Epithelial cell of proximal tubule (primary cell): Measurements from ENCODE around the gene FGF11. TPM values are rescaled to one million over a fixed set of nuclear protein-coding genes. Genes with fewer than 3 reads are reported as not detected.
A peak's percentile ranks its signal among the peaks of the same experiment; 100 is the strongest.

Experiments used
- DNase-seq: peaks from one replicate; pipeline ENCODE4 v3.0.0-alpha.2; 2011; ENCODE audit warnings: low read depth
- H3K4me3 ChIP-seq: 2 replicates; pipeline ENCODE4 v1.5.1; 2011; ENCODE audit warnings: low read depth, mild to moderate bottlenecking, low read length
- CTCF ChIP-seq: conservative IDR thresholded peaks from 2 replicates; pipeline ENCODE4 v1.5.1; 2012; ENCODE audit warnings: low read depth, mild to moderate bottlenecking, low read length
- total RNA-seq: library from RNA; depleted of rRNA; stranded (reverse); fragments of >200 nt; gene quantifications from 2 replicates; pipeline ENCODE4 v1.2.3, GENCODE V29; 2015

FGF11 gene
- total RNA-seq, 1 donor from 2014 or later, result 11.5 TPM

DNA sequence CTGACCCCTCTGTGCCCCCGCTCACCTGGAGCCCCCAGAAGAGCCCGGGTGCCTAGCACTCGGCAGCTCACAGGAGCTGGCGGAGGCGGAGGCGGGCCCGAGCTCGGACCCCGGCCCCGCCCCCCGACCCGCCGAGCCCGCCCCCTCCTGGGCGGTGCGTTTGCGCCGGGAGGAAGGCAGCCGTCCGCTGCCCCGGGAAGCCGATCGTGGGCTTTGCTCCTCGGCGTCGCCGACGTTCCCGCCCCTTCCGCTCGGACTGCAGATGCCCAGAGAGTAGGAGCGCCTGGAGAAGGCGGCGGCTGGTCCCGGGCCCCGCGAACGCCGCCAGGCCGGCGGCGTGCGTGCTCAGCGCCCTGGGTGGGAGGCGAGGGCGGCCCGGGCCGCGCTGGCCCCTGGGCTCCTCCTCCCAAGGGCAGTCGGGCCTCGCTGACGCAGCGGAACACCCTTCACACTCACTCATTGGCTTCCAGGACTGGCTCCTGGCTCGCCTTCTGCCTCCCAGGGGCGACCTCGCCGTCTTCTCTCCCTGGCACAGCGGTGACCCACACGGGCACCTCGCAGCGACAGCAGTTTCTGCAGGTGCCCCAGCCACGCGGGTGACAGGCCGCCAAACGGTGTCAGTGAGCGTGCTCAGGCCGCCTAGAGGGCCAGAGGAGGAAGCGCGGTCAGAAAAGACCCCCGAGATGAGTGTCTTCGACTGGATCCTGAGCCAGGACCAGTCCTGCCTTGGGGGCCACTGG lies 44.7 kb upstream of the FGF11 start, which contains the start of gene PLSCR3:
Gene PLSCR3, minus strand, starts transcription at position 74 of the 740 bp plus-strand sequence. CDS start 415 bp downstream, outside the sequence.
- DNase-seq, result no peak
- TF ChIP-seq CTCF, result peak; percentile 35
- H3K4me3 ChIP-seq, result peak within 1 kb of the TSS; percentile 96

DNA sequence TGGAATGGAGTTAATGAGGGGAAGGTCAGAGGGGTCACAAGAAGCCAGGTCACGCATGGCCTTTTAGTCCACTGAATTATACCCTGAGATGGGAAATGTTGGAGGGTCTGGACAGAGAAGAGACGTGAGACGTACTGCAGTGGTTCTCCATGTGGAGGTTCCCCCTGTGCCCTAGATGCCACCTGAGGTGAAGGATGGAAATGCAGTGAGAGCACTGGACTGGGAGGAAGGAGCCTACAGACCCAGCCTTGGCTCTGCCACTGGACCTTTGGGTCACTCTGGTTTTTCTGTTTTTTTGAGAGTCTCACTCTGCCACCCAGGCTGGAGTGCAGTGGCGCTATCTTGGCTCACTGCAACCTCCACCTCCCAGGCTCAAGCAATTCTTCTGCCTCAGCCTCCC lies 43.2 kb upstream of the FGF11 start:
- no peak for TF ChIP-seq CTCF
- no peak for DNase-seq
- H3K4me3 ChIP-seq, result no peak overlapping the region

DNA sequence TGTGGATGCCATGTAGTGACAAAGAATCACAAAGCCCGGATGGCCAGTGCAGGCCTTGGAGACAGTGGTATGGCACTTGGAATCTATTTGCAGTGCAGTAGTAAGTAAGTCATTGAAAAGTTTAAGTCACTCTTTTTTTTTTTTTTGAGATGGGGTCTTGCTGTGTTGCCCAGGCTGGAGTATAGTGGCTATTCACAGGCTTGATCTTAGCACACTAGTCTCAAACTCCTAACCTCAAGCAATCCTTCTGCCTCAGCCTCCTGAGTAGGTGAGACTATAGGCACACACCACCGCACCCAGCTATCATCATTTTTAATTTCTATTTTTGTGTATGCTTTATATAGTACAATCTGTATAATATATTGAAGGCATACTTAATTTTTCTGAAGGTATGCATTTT lies 40.7 kb upstream of the FGF11 start:
- no peak for DNase-seq
- no peak for TF ChIP-seq CTCF
- H3K4me3 ChIP-seq, result no peak overlapping the region

- TF ChIP-seq CTCF, result no peak
- H3K4me3 ChIP-seq, result peak overlapping the region; percentile 71
- no peak for DNase-seq
These were observed 36.1 kb upstream of the FGF11 start for GRCh38 chr17:7403043-7403726.

GRCh38 chr17:7403727-7403976 lies 35.7 kb upstream of the FGF11 start:
- no peak for DNase-seq
- H3K4me3 ChIP-seq, result peak overlapping the region; percentile 71
- TF ChIP-seq CTCF, result no peak

DNA sequence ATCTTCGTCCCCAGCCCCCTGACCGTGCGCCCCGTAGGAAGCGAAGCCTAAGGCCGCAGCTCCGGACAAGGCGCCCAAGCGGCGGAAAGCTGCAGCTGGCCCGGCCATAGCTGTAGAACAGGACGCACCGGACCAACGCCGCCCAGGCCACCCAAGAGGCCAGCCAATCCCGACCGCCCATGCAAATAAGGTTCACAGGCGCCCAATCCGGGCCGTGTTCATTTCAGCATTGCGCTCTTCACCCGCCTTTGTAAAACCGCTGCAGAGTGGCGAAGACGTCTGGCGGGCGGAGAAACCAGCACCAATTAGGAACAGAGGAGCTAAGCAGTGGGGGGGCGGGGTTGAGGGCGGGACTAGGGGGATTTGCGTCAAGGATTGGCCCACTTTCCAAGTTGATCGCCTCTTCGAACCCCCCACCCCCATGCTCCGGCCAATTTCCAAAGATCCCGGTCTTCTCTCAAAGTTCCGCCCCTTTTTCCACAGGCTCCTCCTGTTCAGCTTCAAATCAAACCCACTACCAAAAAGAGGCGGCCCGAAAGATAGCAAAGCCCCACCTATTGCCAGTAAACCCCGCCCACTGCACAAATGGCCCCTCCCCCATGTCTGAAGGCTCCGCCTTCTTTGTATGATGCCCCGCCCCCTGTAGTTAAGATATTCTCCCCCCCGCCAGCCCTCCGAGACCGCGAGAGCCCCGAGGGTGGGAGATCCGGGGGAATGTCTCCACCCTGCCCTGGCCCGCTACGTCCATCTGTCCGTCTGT lies 35.2 kb upstream of the FGF11 start, which contains the start of gene TMEM256:
Gene TMEM256, minus strand, starts transcription at position 121 of the 760 bp plus-strand sequence. Its CDS starts 13 bp downstream, at position 108.
- peak; percentile 95 for DNase-seq

More for the DNA sequence above, 35.2 kb upstream of the FGF11 start, which contains the start of gene TMEM256:
- H3K4me3 ChIP-seq, result peak within 1 kb of the TSS; percentile 71
- TF ChIP-seq CTCF, result no peak
